GM21390 (cell line): ENCODE data around the gene ETDB.
A peak's percentile ranks its signal among the peaks of the same experiment; 100 is the strongest.
"Not testable (repeated sequence)": the region's sequence is repeated elsewhere in the genome, so short reads cannot be mapped to it uniquely, and the experiment has no call there.

Experiments
- ATAC-seq: cut with Tn5 transposase; IDR thresholded peaks from one replicate; pipeline ENCODE4 v1.9.1; 2021; ENCODE audit not compliant: unreplicated experiment

Gene ETDB

GRCh38 chrX:135120056-135120576 lies at the start of gene ETDB:
Gene ETDB, minus strand, starts transcription at chrX:135120526. Its CDS starts 1,265 bp downstream, at chrX:135119261.
- not testable (repeated sequence) for ATAC-seq

DNA sequence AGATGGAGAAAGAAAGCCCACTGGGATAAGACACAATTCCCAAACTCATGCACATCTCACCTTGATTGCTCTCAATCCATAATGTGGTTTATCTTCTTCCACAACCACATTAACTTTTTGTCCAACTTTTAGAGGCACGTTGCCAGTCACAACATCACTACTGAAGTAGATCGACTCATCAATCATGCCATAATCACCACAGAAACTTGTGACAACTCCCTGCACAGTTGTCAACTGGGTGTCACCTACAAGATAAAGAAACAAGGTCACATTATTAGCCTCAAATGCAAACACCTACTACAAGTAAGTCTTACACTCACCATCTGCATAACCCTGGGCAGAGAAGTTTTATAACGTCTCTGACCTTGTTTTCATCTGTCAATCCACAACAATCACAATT lies 49.2 kb upstream of the ETDB start:
- not testable (repeated sequence) for ATAC-seq

DNA sequence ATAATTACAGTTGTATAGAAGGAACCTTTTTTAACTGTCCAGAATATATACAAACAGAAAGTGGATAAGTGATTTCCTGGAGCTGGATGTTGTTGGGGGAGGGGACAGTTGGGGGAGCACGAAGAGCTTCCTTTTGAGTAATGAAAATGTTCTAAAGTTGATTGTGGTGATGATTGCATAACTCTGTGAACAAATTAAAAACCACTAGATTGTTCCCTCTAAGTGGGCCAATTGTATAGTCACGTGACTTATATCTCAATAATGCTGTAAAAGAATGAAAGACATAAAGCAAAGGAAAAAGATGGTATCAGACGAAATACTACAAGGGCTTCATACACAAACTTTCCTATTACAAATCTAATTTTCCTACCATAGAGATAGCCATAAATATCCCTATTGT lies 48.2 kb upstream of the ETDB start:
- no peak for ATAC-seq

- ATAC-seq: not testable (repeated sequence)
Measured at GRCh38 chrX:135154688-135155087, 34.4 kb upstream of the ETDB start.

GRCh38 chrX:135126145-135126544 lies 5.8 kb upstream of the ETDB start:
- not testable (repeated sequence) for ATAC-seq

GRCh38 chrX:135116064-135116463 lies 4.3 kb downstream of the ETDB start:
- not testable (repeated sequence) for ATAC-seq

DNA sequence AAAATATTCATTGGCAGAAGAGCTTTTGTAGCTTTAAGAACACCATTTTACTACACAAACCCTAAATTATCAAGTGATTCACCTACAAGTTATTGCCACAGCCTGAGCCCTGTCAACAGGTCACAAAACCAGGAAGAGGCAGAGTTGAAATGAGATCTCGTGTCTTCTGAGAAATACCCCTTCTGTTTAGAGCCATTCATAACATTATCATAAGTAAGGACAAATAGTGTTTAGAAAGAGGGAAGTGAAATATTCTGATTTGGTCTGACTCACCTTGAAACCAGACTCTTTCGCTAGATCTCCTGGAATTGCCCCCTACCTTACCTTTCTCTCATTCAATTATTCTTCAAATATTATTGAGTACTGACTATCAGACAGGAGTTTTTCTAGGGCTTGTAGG lies 5.9 kb downstream of the ETDB start:
- ATAC-seq: peak; percentile 96

- no peak for ATAC-seq
Measured at GRCh38 chrX:135112743-135113142, 7.6 kb downstream of the ETDB start.

DNA sequence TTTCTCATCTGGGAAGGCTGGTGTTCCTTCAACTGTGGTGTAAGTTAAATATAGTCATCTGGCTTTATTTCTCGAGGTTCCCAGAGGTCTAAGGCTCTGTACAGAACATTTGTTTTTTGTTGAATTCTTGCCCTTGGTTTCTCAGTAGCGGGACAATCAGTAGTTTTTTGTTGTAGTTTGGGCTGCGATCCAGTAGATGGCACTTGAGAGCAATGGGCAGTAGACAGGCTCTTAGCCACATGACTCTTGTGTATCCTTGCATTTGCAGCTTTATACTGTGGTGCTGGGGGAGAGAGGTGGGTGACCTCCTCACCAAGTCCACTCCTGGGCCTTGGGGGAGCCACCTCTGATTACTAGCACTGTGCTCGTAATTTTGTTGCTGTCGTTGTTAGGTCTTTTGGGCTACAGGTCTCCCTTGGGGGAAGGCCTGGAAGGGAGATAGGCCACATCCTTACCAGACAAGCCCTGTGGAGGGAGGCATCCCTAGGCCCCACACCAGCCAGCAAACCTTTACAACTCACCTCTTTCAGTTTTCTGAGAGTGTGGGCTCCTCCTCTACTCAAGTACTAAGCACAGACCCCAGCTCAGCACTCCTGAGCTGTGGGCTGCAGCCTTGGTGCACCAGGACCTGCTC lies 8.1 kb downstream of the ETDB start:
- peak; percentile 46 for ATAC-seq

- ATAC-seq: no peak
Measured at GRCh38 chrX:135109554-135109953, 10.8 kb downstream of the ETDB start.

GRCh38 chrX:135099493-135099783 lies 20.9 kb downstream of the ETDB start:
- ATAC-seq: no peak

DNA sequence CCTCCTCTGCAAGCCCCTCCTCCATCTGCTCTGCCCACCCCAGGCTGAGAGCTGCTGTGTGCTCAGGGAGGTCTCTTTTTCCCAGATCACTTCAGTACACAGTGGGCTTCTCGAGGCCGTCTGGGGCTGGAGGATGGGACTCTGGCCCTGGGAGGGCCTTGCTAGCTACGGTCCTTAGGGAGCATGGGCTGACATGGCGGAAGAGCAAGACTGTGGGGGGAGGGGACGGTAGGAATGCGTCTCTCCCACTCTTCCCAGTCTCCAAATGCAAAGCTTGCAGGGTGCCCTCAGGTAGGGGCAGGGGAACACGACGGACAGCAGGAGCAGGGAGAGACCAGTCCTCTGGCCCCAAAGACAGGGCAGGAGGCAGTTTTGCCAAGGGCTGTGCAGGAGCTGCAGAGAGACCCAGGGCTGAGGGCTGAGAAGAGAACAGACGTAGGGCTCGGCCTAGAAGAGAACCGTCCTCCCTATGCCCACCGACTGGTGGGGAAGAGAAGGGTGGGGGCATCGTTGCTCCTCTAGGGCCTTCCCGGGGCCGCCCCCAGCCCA lies 23.1 kb downstream of the ETDB start:
- not testable (repeated sequence) for ATAC-seq

GRCh38 chrX:135095715-135096114 lies 24.6 kb downstream of the ETDB start:
- no peak for ATAC-seq

DNA sequence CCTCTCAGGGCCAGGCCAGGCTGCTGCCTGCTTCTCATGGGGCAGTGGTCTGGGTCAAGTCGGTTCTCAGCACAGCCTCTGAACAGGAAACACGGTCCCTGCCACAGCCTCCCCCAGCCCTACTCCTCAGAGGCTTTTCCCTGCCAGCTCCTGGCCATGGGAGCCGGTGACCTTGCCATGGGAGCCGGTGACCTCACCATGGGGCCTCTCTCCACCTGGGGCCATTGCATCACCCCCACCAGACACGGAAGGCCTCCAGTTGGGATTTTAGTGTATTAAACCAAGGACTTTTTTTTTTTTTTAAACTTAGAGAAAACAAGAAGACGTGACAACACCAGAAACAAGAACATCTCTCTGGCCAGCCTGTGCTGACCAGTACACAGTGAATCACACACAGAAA lies 25.6 kb downstream of the ETDB start:
- no peak for ATAC-seq

DNA sequence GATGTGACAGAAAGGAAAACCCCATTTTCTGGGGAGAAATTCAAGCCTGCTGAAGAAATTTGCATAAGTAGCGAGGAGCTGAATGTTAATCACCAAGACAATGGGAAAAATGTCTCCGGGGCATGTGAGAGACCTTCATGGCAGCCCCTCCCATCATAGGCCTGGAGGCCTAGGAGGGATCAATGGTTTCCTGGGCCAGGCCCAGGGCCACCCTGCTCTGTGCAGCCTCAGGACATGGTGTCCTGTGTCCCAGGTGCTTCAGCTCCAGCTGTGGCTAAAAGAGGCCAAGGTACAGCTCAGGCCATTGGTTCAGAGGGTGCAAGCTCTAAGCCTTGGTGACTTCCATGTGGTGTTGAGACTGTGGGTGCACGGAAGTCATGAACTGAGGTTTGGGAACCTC lies 31.2 kb downstream of the ETDB start:
- ATAC-seq: no peak

- no peak for ATAC-seq
Measured at GRCh38 chrX:135087867-135088266, 32.5 kb downstream of the ETDB start.

- ATAC-seq: peak; percentile 89
Measured at GRCh38 chrX:135086197-135086854, 34.0 kb downstream of the ETDB start.

- ATAC-seq: no peak
Measured at GRCh38 chrX:135081693-135082404, 38.5 kb downstream of the ETDB start.
